Lung (tissue), 12 donors: ENCODE measurements around the gene RHOT1. TPM values are rescaled to one million over a fixed set of nuclear protein-coding genes. Genes with fewer than 3 reads are reported as not detected.
A peak's percentile ranks its signal among the peaks of the same experiment; 100 is the strongest.

Experiments used
- ATAC-seq: fragments of 200-7000 bp; cut with Tn5 transposase; one replicate; pipeline ENCODE4 v1.9.1; 2020; ENCODE audit warnings: moderate number of reproducible peaks; ENCODE audit not compliant: insufficient read depth, low FRiP score
- DNase-seq, 3 donors: peaks; one replicate each; pipeline ENCODE4 v3.0.0-alpha.2; 2013 to 2017
- H3K27ac ChIP-seq, 2 donors: one replicate each; pipeline ENCODE4 v1.5.1; 2013; ENCODE audit warnings: mild to moderate bottlenecking in 2 of 2, moderate library complexity in 2 of 2, control low read depth in 1 of 2, inconsistent platforms in 1 of 2, low read depth in 1 of 2, low read length in 1 of 2
- H3K27me3 ChIP-seq, 3 donors: one replicate each; pipeline ENCODE4 v1.5.1; 2013; ENCODE audit warnings: low read length in 2 of 3; ENCODE audit not compliant: control insufficient read depth in 3 of 3, insufficient read depth in 3 of 3
- H3K36me3 ChIP-seq, 4 donors: one replicate each; pipeline ENCODE4 v1.5.1; 2013; ENCODE audit warnings: low read length in 4 of 4, mild to moderate bottlenecking in 1 of 4, moderate library complexity in 1 of 4; ENCODE audit not compliant: control insufficient read depth in 4 of 4, insufficient read depth in 4 of 4
- H3K4me1 ChIP-seq, 5 donors: one replicate each; pipeline ENCODE4 v1.5.1; 2013; ENCODE audit warnings: low read length in 5 of 5, mild to moderate bottlenecking in 2 of 5, moderate library complexity in 1 of 5; ENCODE audit not compliant: control insufficient read depth in 5 of 5, insufficient read depth in 5 of 5
- H3K4me3 ChIP-seq: one replicate; pipeline ENCODE4 v1.5.1; 2013; ENCODE audit warnings: mild to moderate bottlenecking, control low read depth, moderate library complexity
- H3K9ac ChIP-seq, 2 donors: one replicate each; pipeline ENCODE4 v1.5.1; 2013; ENCODE audit warnings: low read length in 2 of 2, control low read depth in 1 of 2; ENCODE audit not compliant: insufficient read depth in 1 of 2
- H3K9me3 ChIP-seq, 4 donors: one replicate each; pipeline ENCODE4 v1.5.1; 2013; ENCODE audit warnings: low read length in 3 of 4, mild to moderate bottlenecking in 1 of 4, moderate library complexity in 1 of 4; ENCODE audit not compliant: control insufficient read depth in 4 of 4, insufficient read depth in 3 of 4
- CTCF ChIP-seq: IDR thresholded peaks from 2 replicates; pipeline ENCODE4 v1.5.1; 2012; ENCODE audit warnings: mild to moderate bottlenecking; ENCODE audit errors: control extremely low read depth, extremely low read depth
- WGBS, 2 donors: extraction: QIAGEN DNeasy Blood & Tissue Kit; methylation state at CpG; one replicate each; pipeline ENCODE4 v1.1.7; 2013; 5-methylcytosine and 5-hydroxymethylcytosine counted together
- polyA plus RNA-seq, 2 donors: library from polyadenylated mRNA; stranded (reverse); fragments of 200-250 nt; gene quantifications; one replicate each; pipeline ENCODE4 v1.2.1, GENCODE V29; 2013
- total RNA-seq, 2 donors: library from RNA; depleted of rRNA in 1 of 2; stranded (reverse); fragments of >200 nt in 1 of 2; gene quantifications; one replicate each; pipeline ENCODE4 v1.2.1, GENCODE V29; 2014 to 2021
- donor health status: control.
- donor health status: control.
- donor health status: Bipolar disorder and iron deficiency.
- donor health status: healthy.
- donor health status: DM: yes; HTN: yes; CAD: no.

RHOT1 gene
- total and polyA plus RNA-seq, 4 donors, result 28.5 to 90.5 (median 44.9) TPM

GRCh38 chr17:32264823-32265191, 122.5 kb downstream of the RHOT1 start:
- Histone ChIP-seq H3K9me3 (no peaks in the 10 kb centered on the region), H3K4me3 (no peak overlapping the region), H3K27me3 (peaks cover 0 to 41% (median 7%) of the 10 kb centered on the region in 3 donors), H3K27ac (no peak overlapping the region), H3K9ac (no peak overlapping the region), H3K4me1 (peaks cover 0 to 38% (median 5%) of the 10 kb centered on the region in 5 donors), H3K36me3 (no peaks in the 10 kb centered on the region)
- DNase-seq (no peak), ATAC-seq (no peak)
- WGBS, 2 donors, result 37 to 45% methylated on average over 8 of the region's 8 CpGs
- TF ChIP-seq CTCF, result no peak

- Histone ChIP-seq H3K36me3 (no peaks in the 10 kb centered on the region), H3K27ac (no peak within 1 kb of the TSS), H3K27me3 (peaks cover 0 to 41% (median 7%) of the 10 kb centered on the region in 3 donors), H3K4me1 (peaks cover 0 to 38% (median 5%) of the 10 kb centered on the region in 5 donors), H3K9me3 (no peaks in the 10 kb centered on the region), H3K4me3 (peak within 1 kb of the TSS; percentile 49), H3K9ac (peak within 1 kb of the TSS in 1 of 2 donors; percentile 13)
- TF ChIP-seq CTCF, result no peak
- ATAC-seq (no peak), DNase-seq (peak; percentile 33 to 49 (median 43))
- 3 to 5% methylated on average over 50 to 68 of the region's 68 CpGs for WGBS, 2 donors
Observed at GRCh38 chr17:32265192-32265923, 123.1 kb downstream of the RHOT1 start, which contains the start of gene RHBDL3. Gene RHBDL3 (plus strand): TSS chr17:32265832. CDS start chr17:32266190, 358 bp downstream.

GRCh38 chr17:32266051-32266388, 123.7 kb downstream of the RHOT1 start:
- Histone ChIP-seq H3K4me3 (peak overlapping the region; percentile 49), H3K9ac (no peak overlapping the region), H3K27ac (no peak overlapping the region), H3K36me3 (no peaks in the 10 kb centered on the region), H3K27me3 (peaks cover 0 to 41% (median 7%) of the 10 kb centered on the region in 3 donors), H3K4me1 (peaks cover 0 to 38% (median 5%) of the 10 kb centered on the region in 5 donors), H3K9me3 (no peaks in the 10 kb centered on the region)
- WGBS, 2 donors, result 1% methylated on average over 34 to 55 of the region's 55 CpGs
- no peak for DNase-seq
- TF ChIP-seq CTCF, result no peak
- no peak for ATAC-seq
